HG03135 (cell line): ENCODE results near the gene KPNA3.
"Not testable (repeated sequence)": the region's sequence is repeated elsewhere in the genome, so short reads cannot be mapped to it uniquely, and the experiment has no call there.

Source experiments
- ATAC-seq: cut with Tn5 transposase; IDR thresholded peaks from one replicate; pipeline ENCODE4 v1.9.1; 2021; ENCODE audit warnings: mild to moderate bottlenecking, moderate library complexity; ENCODE audit not compliant: unreplicated experiment

Gene KPNA3, protein sequence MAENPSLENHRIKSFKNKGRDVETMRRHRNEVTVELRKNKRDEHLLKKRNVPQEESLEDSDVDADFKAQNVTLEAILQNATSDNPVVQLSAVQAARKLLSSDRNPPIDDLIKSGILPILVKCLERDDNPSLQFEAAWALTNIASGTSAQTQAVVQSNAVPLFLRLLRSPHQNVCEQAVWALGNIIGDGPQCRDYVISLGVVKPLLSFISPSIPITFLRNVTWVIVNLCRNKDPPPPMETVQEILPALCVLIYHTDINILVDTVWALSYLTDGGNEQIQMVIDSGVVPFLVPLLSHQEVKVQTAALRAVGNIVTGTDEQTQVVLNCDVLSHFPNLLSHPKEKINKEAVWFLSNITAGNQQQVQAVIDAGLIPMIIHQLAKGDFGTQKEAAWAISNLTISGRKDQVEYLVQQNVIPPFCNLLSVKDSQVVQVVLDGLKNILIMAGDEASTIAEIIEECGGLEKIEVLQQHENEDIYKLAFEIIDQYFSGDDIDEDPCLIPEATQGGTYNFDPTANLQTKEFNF

DNA sequence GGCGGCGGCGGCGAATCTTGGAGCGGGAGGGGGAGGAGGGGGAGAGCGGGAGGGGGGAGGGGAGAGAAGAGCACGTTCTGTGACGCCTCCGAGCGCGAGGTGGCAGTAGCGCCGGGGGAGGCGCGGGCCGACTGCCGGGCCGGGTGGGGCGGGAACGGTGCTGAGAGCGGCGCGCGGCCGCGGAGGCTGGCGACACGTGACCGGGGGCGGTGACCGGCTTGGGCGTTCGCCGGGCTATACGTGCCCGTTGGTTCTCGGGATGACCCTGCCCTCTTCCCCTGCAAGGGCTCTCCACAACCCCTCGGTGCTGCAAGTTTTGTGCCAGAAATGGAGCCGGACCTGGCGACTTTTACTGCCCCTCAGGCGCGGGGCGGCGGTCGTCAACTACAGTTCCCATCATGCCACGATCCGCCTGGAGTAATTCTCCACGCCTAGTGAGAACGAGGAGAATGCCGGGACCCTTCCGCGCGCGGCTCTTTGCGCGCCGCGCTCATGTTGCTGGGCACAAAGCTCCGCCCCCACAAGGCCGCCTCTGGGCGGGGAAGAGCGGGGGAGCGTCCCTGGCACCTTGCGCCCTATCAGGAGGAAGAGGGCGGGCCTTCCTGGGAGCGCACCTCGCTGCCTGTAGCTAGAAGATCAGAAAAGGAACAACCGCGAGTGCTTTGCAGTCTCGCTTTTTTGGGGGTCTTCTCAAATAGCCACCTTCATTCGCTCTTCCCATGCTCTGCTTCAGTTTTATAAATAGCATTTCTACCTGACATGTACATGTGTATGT is at the start of gene KPNA3:
Gene KPNA3 (minus strand): TSS at position 133 of the 775 bp plus-strand sequence. CDS start 176 bp downstream, outside the sequence.
- ATAC-seq = peak; percentile 87

GRCh38 chr13:49841964-49842363 is 49.5 kb upstream of the KPNA3 start:
- ATAC-seq = no peak

GRCh38 chr13:49840675-49841074 is 48.2 kb upstream of the KPNA3 start:
- ATAC-seq = no peak

- ATAC-seq = no peak
Measured at GRCh38 chr13:49840266-49840665, 47.8 kb upstream of the KPNA3 start.

- ATAC-seq = no peak
Measured at GRCh38 chr13:49838989-49839388, 46.5 kb upstream of the KPNA3 start.

DNA sequence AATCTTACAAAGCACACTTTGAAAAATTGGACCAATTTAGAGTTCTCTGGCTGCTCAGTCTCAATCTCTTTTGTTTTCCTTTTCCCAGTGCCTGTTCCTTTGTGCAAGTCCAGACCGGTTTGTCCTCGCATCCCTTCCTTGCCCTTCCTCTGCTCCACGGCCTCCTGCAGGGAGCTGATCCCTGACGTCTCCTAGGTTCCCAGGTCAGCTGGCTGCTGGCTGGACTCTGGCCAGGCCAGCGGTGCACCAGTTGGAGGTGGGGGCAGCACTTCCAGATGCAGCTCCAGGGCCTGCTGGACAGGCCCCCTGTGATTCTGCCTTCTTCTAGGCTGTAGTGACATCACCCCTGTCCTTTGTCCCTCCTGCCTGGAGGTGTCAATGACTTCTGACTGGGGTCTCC is 44.0 kb upstream of the KPNA3 start:
- no peak for ATAC-seq

GRCh38 chr13:49833402-49833801 is 40.9 kb upstream of the KPNA3 start:
- no peak for ATAC-seq

DNA sequence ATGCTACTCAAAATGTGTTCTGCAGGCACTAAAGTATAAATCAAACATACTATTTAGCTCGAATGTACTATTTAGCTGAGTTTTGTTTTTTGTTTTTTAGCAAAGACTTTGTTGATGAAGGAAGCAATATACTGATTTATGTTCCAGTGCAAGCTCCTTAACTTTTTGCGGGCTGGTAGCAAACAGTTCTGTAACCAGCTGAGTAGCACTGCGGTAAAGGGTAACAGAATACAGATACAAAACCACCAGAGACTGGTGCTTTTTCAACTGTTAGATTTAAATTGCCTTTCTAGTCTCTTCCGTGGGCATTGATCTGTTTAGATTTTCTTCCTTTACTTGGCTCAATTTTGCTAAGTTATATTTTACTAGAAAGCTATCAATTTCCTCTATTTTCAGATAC is 39.0 kb upstream of the KPNA3 start:
- ATAC-seq = no peak

GRCh38 chr13:49830721-49831120 is 38.2 kb upstream of the KPNA3 start:
- no peak for ATAC-seq

- ATAC-seq = no peak
Measured at GRCh38 chr13:49829715-49830114, 37.2 kb upstream of the KPNA3 start.

GRCh38 chr13:49828453-49828852 is 36.0 kb upstream of the KPNA3 start:
- ATAC-seq = no peak

GRCh38 chr13:49827891-49828290 is 35.4 kb upstream of the KPNA3 start:
- no peak for ATAC-seq

GRCh38 chr13:49827336-49827735 is 34.9 kb upstream of the KPNA3 start:
- no peak for ATAC-seq

- no peak for ATAC-seq
Measured at GRCh38 chr13:49821216-49822009, 28.9 kb upstream of the KPNA3 start.

DNA sequence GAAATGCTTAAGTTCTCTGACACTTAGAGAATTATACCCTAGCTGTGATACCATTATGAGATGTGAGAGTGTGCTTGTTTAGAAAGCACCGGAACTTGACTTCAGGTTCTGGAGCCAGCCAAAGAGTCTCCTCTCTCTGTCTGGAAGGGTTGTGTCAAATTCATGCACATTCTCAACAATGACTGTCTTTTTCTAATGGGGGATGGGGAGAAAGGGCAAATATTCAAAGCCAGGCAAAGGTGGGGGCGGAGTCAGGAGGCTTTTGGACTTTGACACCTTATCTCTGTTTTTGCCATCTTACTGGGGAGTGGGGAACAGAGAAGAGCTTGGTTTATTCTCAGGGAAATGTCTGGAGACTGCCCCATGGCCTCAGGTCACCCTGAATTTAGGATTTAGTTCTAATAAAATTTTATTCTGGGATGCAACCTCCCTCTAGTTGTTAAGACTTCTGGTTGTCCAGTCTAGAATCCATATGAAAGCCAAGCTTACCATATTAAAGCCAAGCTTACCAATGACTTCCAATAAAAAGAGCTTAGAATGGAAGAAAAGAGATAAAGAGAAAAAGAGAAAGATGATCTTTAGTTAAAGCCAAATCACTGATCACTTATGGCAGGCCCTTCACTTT is 28.2 kb upstream of the KPNA3 start:
- ATAC-seq = no peak

GRCh38 chr13:49816047-49816446 is 23.6 kb upstream of the KPNA3 start:
- ATAC-seq = not testable (repeated sequence)

DNA sequence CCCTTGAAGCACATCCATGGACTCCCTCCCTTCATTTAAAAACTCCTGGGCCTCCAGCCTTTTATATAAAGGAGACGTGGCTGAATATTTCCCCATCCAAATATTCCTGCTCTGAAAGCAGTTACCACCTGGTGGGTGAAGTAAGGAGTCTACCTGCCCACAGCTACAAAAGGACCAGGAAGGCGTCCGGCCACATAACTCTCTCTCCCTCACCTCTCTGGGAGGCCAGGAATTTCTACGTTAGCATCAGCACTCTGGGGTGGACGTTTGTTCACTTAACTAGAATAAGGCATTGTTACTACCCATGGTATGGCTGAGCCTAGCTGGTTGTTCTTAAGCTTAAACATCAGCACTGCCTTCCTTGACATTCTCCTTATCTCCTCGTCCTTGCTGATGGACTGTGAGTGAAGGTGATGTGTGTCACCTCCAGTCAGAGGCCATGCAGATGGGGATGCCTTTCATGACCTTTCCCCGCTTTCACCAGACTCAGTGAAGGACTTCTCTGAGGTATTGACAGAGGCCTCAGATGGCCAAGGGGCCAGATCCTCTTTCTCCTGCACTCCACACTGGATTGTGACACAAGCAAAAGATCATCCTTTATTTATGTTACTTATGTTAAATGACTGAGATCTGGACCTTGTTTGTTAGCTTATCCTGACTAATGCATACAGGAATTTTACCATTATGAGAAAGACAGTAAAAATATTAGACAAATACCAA is 22.2 kb upstream of the KPNA3 start:
- no peak for ATAC-seq

DNA sequence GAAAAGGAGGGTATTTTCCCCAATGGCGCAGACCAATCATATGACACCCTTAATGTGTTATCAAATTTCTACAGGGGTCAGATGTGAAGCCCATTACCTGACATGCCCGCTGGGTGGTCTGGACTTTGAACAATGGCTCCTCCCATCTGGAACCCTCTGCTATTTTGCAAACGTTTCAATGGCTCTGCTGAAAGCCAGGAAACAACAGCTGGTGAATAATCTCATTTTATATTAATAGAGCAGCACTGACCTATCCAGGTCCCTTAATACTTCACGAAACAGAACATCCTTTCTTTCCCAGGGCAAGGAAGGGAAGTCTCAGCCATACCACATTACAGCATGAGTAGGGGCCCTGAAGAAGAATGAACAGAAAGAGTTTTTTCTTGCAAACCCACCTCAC is 20.3 kb upstream of the KPNA3 start:
- no peak for ATAC-seq

DNA sequence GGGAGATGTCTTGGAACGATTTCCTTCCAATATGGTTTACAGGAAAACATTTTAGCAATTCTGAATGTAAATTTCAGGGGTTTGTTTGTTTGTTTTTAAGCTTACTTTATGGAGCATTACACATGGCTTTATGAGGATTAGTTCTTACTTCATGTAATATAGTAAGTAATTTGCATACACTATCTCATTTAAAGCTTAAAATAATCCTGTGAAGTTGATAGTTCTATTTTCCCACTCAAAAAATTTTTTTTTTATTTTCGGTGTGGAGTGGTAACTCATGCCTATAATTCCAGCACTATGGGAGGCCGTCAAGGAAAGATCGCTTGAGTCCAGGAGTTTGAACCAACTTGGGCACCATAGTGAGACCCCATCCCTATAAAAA is 19.0 kb upstream of the KPNA3 start:
- ATAC-seq = no peak
